Bronchial epithelial cell (primary cell): ENCODE measurements around the gene IRF7. TPM values are rescaled to one million over a fixed set of nuclear protein-coding genes. Genes with fewer than 3 reads are reported as not detected.

ENCODE experiments used
- DNase-seq: peaks from one replicate; pipeline ENCODE4 v3.0.0-alpha.2; 2010; ENCODE audit warnings: low read depth
- FAIRE-seq: peaks from 2 replicates; lab custom pipeline; 2011; peaks lifted over from hg19 to GRCh38; lab: Jason Lieb, UNC
- H3K27me3 ChIP-seq: 2 replicates; pipeline ENCODE4 v1.5.1; 2011; ENCODE audit warnings: low read length; ENCODE audit not compliant: control insufficient read depth, insufficient read depth
- H3K36me3 ChIP-seq: 2 replicates; pipeline ENCODE4 v1.5.1; 2011; ENCODE audit warnings: low read length; ENCODE audit not compliant: control insufficient read depth, insufficient read depth
- H3K4me3 ChIP-seq: 2 replicates; pipeline ENCODE4 v1.5.1; 2011; ENCODE audit warnings: mild to moderate bottlenecking, low read depth, low read length, control low read depth
- CTCF ChIP-seq: IDR thresholded peaks from 2 replicates; pipeline ENCODE4 v1.5.1; 2011; ENCODE audit warnings: mild to moderate bottlenecking, moderate library complexity, low read length, control low read depth, inconsistent platforms; ENCODE audit not compliant: insufficient read depth, severe bottlenecking
- total RNA-seq: library from RNA; depleted of rRNA; stranded (reverse); fragments of >200 nt; gene quantifications from 2 replicates; pipeline ENCODE4 v1.2.1, GENCODE V29; 2014

Gene IRF7
- total RNA-seq, 1 donor from 2014 or later: 15.3 TPM

- FAIRE-seq (no peak), DNase-seq (no peak)
- H3K27me3 ChIP-seq: peaks cover 4% of the 10 kb centered on the region
- no peak within 1 kb of the TSS for H3K4me3 ChIP-seq
- no peak for TF ChIP-seq CTCF
- peaks cover 1% of the 10 kb centered on the region for H3K36me3 ChIP-seq
Observed at GRCh38 chr11:624705-625635, 9.2 kb upstream of the IRF7 start, which contains the start of gene CDHR5. Gene CDHR5, minus strand, starts transcription at chr11:624955. Its CDS starts 53 bp downstream, at chr11:624902.

- FAIRE-seq (no peak), DNase-seq (peak; percentile 48)
- Histone ChIP-seq H3K27me3 (peaks cover 4% of the 10 kb centered on the region), H3K4me3 (no peak overlapping the region), H3K36me3 (peaks cover 3% of the 10 kb centered on the region)
- TF ChIP-seq CTCF: no peak
Observed at GRCh38 chr11:623999-624704, 8.4 kb upstream of the IRF7 start.

- peaks cover 4% of the 10 kb centered on the region for H3K27me3 ChIP-seq
- peaks cover 3% of the 10 kb centered on the region for H3K36me3 ChIP-seq
- TF ChIP-seq CTCF: no peak
- no peak for FAIRE-seq
- no peak for DNase-seq
- H3K4me3 ChIP-seq: no peak overlapping the region
Observed at GRCh38 chr11:623349-623869, 7.7 kb upstream of the IRF7 start.

- Histone ChIP-seq H3K27me3 (peaks cover 4% of the 10 kb centered on the region), H3K36me3 (peaks cover 5% of the 10 kb centered on the region), H3K4me3 (no peak overlapping the region)
- DNase-seq (no peak), FAIRE-seq (no peak)
- TF ChIP-seq CTCF: no peak
Observed at GRCh38 chr11:621838-622237, 6.1 kb upstream of the IRF7 start.

GRCh38 chr11:620935-621814 lies 5.4 kb upstream of the IRF7 start:
- Histone ChIP-seq H3K27me3 (no peaks in the 10 kb centered on the region), H3K36me3 (peaks cover 5% of the 10 kb centered on the region), H3K4me3 (no peak overlapping the region)
- FAIRE-seq (no peak), DNase-seq (no peak)
- TF ChIP-seq CTCF: no peak
